SJSA1 (cell line): ENCODE results near the gene BYSL. TPM values are rescaled to one million over a fixed set of nuclear protein-coding genes. Genes with fewer than 3 reads are reported as not detected.

ENCODE experiments used
- DNase-seq, 2 experiments: peaks; one replicate each; pipeline ENCODE4 v3.0.0-alpha.2; 2015 to 2020; ENCODE audit warnings: low spot score in 2 of 2, low read depth in 1 of 2
- H3K27ac ChIP-seq: fragments of 250-450 bp; sonication (Bioruptor Pico); 2 replicates; pipeline ENCODE4 v1.5.1; 2020; ENCODE audit warnings: mild to moderate bottlenecking, moderate library complexity
- H3K27me3 ChIP-seq: fragments of 250-450 bp; sonication (Bioruptor Pico); replicated peaks from 2 replicates; pipeline ENCODE4 v1.5.1; 2020; ENCODE audit warnings: mild to moderate bottlenecking, moderate library complexity
- H3K36me3 ChIP-seq: fragments of 250-450 bp; sonication (Bioruptor Pico); 2 replicates; pipeline ENCODE4 v1.5.1; 2020; ENCODE audit warnings: mild to moderate bottlenecking
- H3K4me1 ChIP-seq: fragments of 250-450 bp; sonication (Bioruptor Pico); replicated peaks from 2 replicates; pipeline ENCODE4 v1.6.1; 2021; ENCODE audit warnings: mild to moderate bottlenecking
- H3K4me3 ChIP-seq: fragments of 250-450 bp; sonication (Bioruptor Pico); 2 replicates; pipeline ENCODE4 v1.5.1; 2020; ENCODE audit warnings: mild to moderate bottlenecking
- H3K9me3 ChIP-seq: fragments of 250-450 bp; sonication (Bioruptor Pico); replicated peaks from 2 replicates; pipeline ENCODE4 v1.5.1; 2020; ENCODE audit warnings: mild to moderate bottlenecking
- total RNA-seq: library from RNA; depleted of rRNA; stranded (reverse); fragments of >200 nt; shearing (Covaris generic); gene quantifications from 2 replicates; pipeline ENCODE4 v1.2.3, GENCODE V29; 2014; rRNA removed

The BYSL gene
- total RNA-seq, result 21.5 and 24.2 TPM in 2 replicates

- H3K36me3 ChIP-seq, result peaks cover 42% of the 10 kb centered on the region
- H3K27me3 ChIP-seq, result no peaks in the 10 kb centered on the region
- peak; percentile 95 to 98 for DNase-seq
- no peaks in the 10 kb centered on the region for H3K9me3 ChIP-seq
- H3K4me1 ChIP-seq, result peaks cover 33% of the 10 kb centered on the region
- H3K4me3 ChIP-seq, result peak within 1 kb of the TSS; percentile 63
- peak within 1 kb of the TSS; percentile 97 for H3K27ac ChIP-seq
Observed at GRCh38 chr6:41920921-41921711, at the start of gene BYSL, which contains the start of gene MED20. Gene BYSL (plus strand): TSS chr6:41921499. CDS start chr6:41921563, 64 bp downstream. Gene MED20 (minus strand): TSS chr6:41921139. CDS start chr6:41921018, 121 bp downstream.

- Histone ChIP-seq H3K27me3 (no peaks in the 10 kb centered on the region), H3K4me1 (no peaks in the 10 kb centered on the region)
Observed at GRCh38 chr6:41871691-41872090, 49.6 kb upstream of the BYSL start.

GRCh38 chr6:41872147-41872546 lies 49.2 kb upstream of the BYSL start:
- no peak for DNase-seq
- Histone ChIP-seq H3K9me3 (no peaks in the 10 kb centered on the region), H3K36me3 (0 out of 2 replicates have a peak, but pooled peaks cover 2% of the 10 kb centered on the region), H3K4me3 (no peak overlapping the region), H3K27ac (no peak overlapping the region), H3K27me3 (no peaks in the 10 kb centered on the region), H3K4me1 (peaks cover 4% of the 10 kb centered on the region)

More at GRCh38 chr6:41871691-41872090, 49.6 kb upstream of the BYSL start:
- Histone ChIP-seq H3K4me3 (no peak overlapping the region), H3K27ac (no peak overlapping the region), H3K9me3 (no peaks in the 10 kb centered on the region), H3K36me3 (0 out of 2 replicates have a peak, but pooled peaks cover 2% of the 10 kb centered on the region)
- DNase-seq, result no peak

GRCh38 chr6:41874741-41875140 lies 46.6 kb upstream of the BYSL start:
- Histone ChIP-seq H3K27ac (no peak overlapping the region), H3K4me1 (peaks cover 29% of the 10 kb centered on the region), H3K27me3 (no peaks in the 10 kb centered on the region), H3K36me3 (0 out of 2 replicates have a peak, but pooled peaks cover 2% of the 10 kb centered on the region), H3K9me3 (no peaks in the 10 kb centered on the region), H3K4me3 (no peak overlapping the region)
- DNase-seq, result no peak

- Histone ChIP-seq H3K27me3 (no peaks in the 10 kb centered on the region), H3K4me3 (no peak overlapping the region), H3K27ac (peak overlapping the region; percentile 91), H3K4me1 (peaks cover 32% of the 10 kb centered on the region), H3K9me3 (no peaks in the 10 kb centered on the region), H3K36me3 (no peaks in the 10 kb centered on the region)
- no peak for DNase-seq
Observed at GRCh38 chr6:41877051-41877680, 44.1 kb upstream of the BYSL start.

- DNase-seq, result peak; percentile 46 to 83
- H3K27ac ChIP-seq, result peak overlapping the region; percentile 91
- H3K4me1 ChIP-seq, result peaks cover 32% of the 10 kb centered on the region
- no peaks in the 10 kb centered on the region for H3K36me3 ChIP-seq
- H3K9me3 ChIP-seq, result no peaks in the 10 kb centered on the region
- no peak overlapping the region for H3K4me3 ChIP-seq
- no peaks in the 10 kb centered on the region for H3K27me3 ChIP-seq
Observed at GRCh38 chr6:41878246-41878645, 43.1 kb upstream of the BYSL start.

- Histone ChIP-seq H3K4me1 (peaks cover 32% of the 10 kb centered on the region), H3K9me3 (no peaks in the 10 kb centered on the region), H3K27ac (peak overlapping the region; percentile 91), H3K27me3 (no peaks in the 10 kb centered on the region), H3K36me3 (no peaks in the 10 kb centered on the region), H3K4me3 (no peak overlapping the region)
- DNase-seq, result peak; percentile 48 to 50
Observed at GRCh38 chr6:41878961-41879405, 42.3 kb upstream of the BYSL start.

- no peak overlapping the region for H3K27ac ChIP-seq
- H3K4me1 ChIP-seq, result peaks cover 33% of the 10 kb centered on the region
- H3K9me3 ChIP-seq, result no peaks in the 10 kb centered on the region
- no peak for DNase-seq
- H3K36me3 ChIP-seq, result peaks cover 6% of the 10 kb centered on the region; the same call in 1 of the 2 replicates
- no peak overlapping the region for H3K4me3 ChIP-seq
- H3K27me3 ChIP-seq, result no peaks in the 10 kb centered on the region
Observed at GRCh38 chr6:41881506-41881905, 39.8 kb upstream of the BYSL start.

GRCh38 chr6:41884957-41885356 lies 36.3 kb upstream of the BYSL start:
- H3K4me3 ChIP-seq, result no peak overlapping the region
- peaks cover 20% of the 10 kb centered on the region for H3K4me1 ChIP-seq
- peaks cover 6% of the 10 kb centered on the region; the same call in 1 of the 2 replicates for H3K36me3 ChIP-seq
- no peak for DNase-seq
- H3K9me3 ChIP-seq, result no peaks in the 10 kb centered on the region
- no peaks in the 10 kb centered on the region for H3K27me3 ChIP-seq
- no peak overlapping the region for H3K27ac ChIP-seq

GRCh38 chr6:41885930-41886329 lies 35.4 kb upstream of the BYSL start:
- no peaks in the 10 kb centered on the region for H3K9me3 ChIP-seq
- peaks cover 6% of the 10 kb centered on the region; the same call in 1 of the 2 replicates for H3K36me3 ChIP-seq
- no peak for DNase-seq
- peaks cover 19% of the 10 kb centered on the region for H3K4me1 ChIP-seq
- no peak overlapping the region for H3K27ac ChIP-seq
- H3K27me3 ChIP-seq, result no peaks in the 10 kb centered on the region
- no peak overlapping the region for H3K4me3 ChIP-seq

- H3K27me3 ChIP-seq, result no peaks in the 10 kb centered on the region
- H3K4me1 ChIP-seq, result peaks cover 19% of the 10 kb centered on the region
- H3K4me3 ChIP-seq, result no peak overlapping the region
- no peaks in the 10 kb centered on the region for H3K9me3 ChIP-seq
- peaks cover 6% of the 10 kb centered on the region; the same call in 1 of the 2 replicates for H3K36me3 ChIP-seq
- H3K27ac ChIP-seq, result peak overlapping the region; percentile 47
- DNase-seq, result peak; percentile 54 to 80
Observed at GRCh38 chr6:41887331-41887751, 34.0 kb upstream of the BYSL start.

- Histone ChIP-seq H3K4me1 (peaks cover 18% of the 10 kb centered on the region), H3K36me3 (no peaks in the 10 kb centered on the region), H3K9me3 (no peaks in the 10 kb centered on the region), H3K4me3 (no peak overlapping the region), H3K27me3 (no peaks in the 10 kb centered on the region), H3K27ac (no peak overlapping the region)
- no peak for DNase-seq
Observed at GRCh38 chr6:41892921-41893564, 28.3 kb upstream of the BYSL start.
